HEK293T (cell line): ENCODE data around the gene ZNF80.

Source experiments
- CTCF ChIA-PET: fragments of 350-600 bp; formaldehyde crosslinking; extraction: SDS; loops from one replicate; lab custom pipeline; 2021; ENCODE audit warnings: antibody characterized with exemption, inconsistent platforms; lab: Yijun Ruan, JAX
- POLR2A ChIA-PET: fragments of 350-600 bp; formaldehyde crosslinking; extraction: SDS; loops from one replicate; lab custom pipeline; 2020; ENCODE audit warnings: antibody characterized with exemption, inconsistent platforms; lab: Yijun Ruan, JAX
- DNase-seq: peaks from one replicate; pipeline ENCODE4 v3.0.0; 2012; ENCODE audit warnings: mixed read lengths; ENCODE audit errors: extremely low spot score
- ARNT ChIP-seq: fragments of 450-650 bp; IDR thresholded peaks from 2 replicates; pipeline ENCODE4 v1.6.1; 2017; ENCODE audit warnings: mild to moderate bottlenecking
- BHLHE40 ChIP-seq: fragments of 450-650 bp; IDR thresholded peaks from 2 replicates; pipeline ENCODE4 v1.6.1; 2016; ENCODE audit warnings: mild to moderate bottlenecking, moderate library complexity, borderline replicate concordance
- CTBP1 ChIP-seq: fragments of 450-650 bp; IDR thresholded peaks from 2 replicates; pipeline ENCODE4 v1.6.1; 2016; ENCODE audit warnings: borderline replicate concordance
- ELF4 ChIP-seq: fragments of 450-650 bp; IDR thresholded peaks from 2 replicates; pipeline ENCODE4 v1.6.1; 2017; ENCODE audit warnings: antibody characterized with exemption
- FOXA1 ChIP-seq: fragments of 450-650 bp; IDR thresholded peaks from 2 replicates; pipeline ENCODE4 v1.6.1; 2016; ENCODE audit warnings: mild to moderate bottlenecking
- FOXK2 ChIP-seq: fragments of 450-650 bp; IDR thresholded peaks from 2 replicates; pipeline ENCODE4 v1.6.1; 2016; ENCODE audit warnings: mild to moderate bottlenecking
- FOXM1 ChIP-seq: fragments of 450-650 bp; IDR thresholded peaks from 2 replicates; pipeline ENCODE4 v1.6.1; 2017; ENCODE audit warnings: mild to moderate bottlenecking, borderline replicate concordance
- HDGF ChIP-seq: fragments of 450-650 bp; IDR thresholded peaks from 2 replicates; pipeline ENCODE4 v1.6.1; 2017; ENCODE audit warnings: antibody characterized with exemption, borderline replicate concordance
- L3MBTL2 ChIP-seq: fragments of 450-650 bp; conservative IDR thresholded peaks from 2 replicates; pipeline ENCODE4 v1.6.1; 2016; ENCODE audit warnings: mild to moderate bottlenecking
- LEF1 ChIP-seq: fragments of 450-650 bp; IDR thresholded peaks from 2 replicates; pipeline ENCODE4 v1.6.1; 2017; ENCODE audit warnings: mild to moderate bottlenecking, borderline replicate concordance
- NFRKB ChIP-seq: fragments of 450-650 bp; IDR thresholded peaks from 2 replicates; pipeline ENCODE4 v1.6.1; 2016; ENCODE audit warnings: mild to moderate bottlenecking, moderate library complexity
- SP1 ChIP-seq: fragments of 450-650 bp; IDR thresholded peaks from 2 replicates; pipeline ENCODE4 v1.6.1; 2017
- SUZ12 ChIP-seq: fragments of 450-650 bp; IDR thresholded peaks from 2 replicates; pipeline ENCODE4 v1.6.1; 2016; ENCODE audit warnings: mild to moderate bottlenecking
- TARDBP ChIP-seq: fragments of 450-650 bp; IDR thresholded peaks from 2 replicates; pipeline ENCODE4 v1.6.1; 2016
- ZNF384 ChIP-seq: fragments of 450-650 bp; IDR thresholded peaks from 2 replicates; pipeline ENCODE4 v1.6.1; 2016
- TF ChIP-seq, protein P1 (sequence below): fragments of 450-650 bp; IDR thresholded peaks from 2 replicates; pipeline ENCODE4 v1.6.1; 2016

Gene ZNF80

DNA sequence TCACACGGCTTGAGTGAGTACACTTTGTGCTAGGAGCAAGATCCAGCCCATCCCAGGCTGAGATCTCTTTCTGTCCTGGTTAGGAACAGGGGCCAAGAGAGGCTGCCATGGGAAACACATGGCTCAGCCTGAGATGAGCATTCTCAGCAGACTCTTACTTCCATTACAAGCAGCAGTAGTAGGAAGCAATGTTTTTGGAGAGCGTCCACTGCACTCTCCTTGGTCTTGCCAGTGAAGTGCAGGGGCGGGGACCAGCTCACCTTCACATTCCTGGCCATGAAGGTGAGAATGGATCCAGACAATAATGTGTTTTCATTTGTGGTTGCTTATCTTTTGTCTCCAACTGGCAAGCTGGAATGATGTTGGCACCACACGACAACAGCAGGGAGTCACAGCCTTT lies 24.7 kb downstream of the ZNF80 start:
- no peak for DNase-seq
- CTCF ChIA-PET = no interaction called here
- POLR2A ChIA-PET = no interaction called here
- TF ChIP-seq FOXK2 = no peak
- TF ChIP-seq ARNT = no peak
- TF ChIP-seq SP1 = no peak
- TF ChIP-seq, protein P1, sequence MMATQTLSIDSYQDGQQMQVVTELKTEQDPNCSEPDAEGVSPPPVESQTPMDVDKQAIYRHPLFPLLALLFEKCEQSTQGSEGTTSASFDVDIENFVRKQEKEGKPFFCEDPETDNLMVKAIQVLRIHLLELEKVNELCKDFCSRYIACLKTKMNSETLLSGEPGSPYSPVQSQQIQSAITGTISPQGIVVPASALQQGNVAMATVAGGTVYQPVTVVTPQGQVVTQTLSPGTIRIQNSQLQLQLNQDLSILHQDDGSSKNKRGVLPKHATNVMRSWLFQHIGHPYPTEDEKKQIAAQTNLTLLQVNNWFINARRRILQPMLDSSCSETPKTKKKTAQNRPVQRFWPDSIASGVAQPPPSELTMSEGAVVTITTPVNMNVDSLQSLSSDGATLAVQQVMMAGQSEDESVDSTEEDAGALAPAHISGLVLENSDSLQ = no peak
- no peak for TF ChIP-seq CTBP1
- TF ChIP-seq FOXM1 = no peak
- no peak for TF ChIP-seq HDGF
- no peak for TF ChIP-seq FOXA1
- TF ChIP-seq TARDBP = no peak
- no peak for TF ChIP-seq NFRKB
- no peak for TF ChIP-seq L3MBTL2
- TF ChIP-seq SUZ12 = no peak
- TF ChIP-seq ELF4 = no peak
- no peak for TF ChIP-seq ZNF384
- TF ChIP-seq LEF1 = no peak
- TF ChIP-seq BHLHE40 = no peak

DNA sequence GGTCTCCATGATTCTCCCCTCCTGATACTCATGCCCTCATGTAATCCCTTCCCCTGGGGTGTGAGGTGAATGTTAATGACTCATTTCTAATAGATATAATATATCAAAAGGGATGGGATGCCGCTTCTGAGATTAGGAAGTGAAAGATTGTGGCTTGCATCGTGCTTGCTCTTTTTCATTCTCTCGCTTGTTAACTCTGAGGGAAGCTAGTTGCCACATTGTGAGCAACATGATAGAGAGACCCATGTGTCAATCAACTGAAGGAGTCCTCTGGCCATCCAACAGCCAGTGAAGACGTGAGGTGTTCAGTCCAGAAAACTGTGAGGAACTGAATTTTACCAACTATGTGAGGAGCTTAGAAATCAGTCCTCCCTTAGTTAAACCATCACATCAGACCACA lies 29.6 kb downstream of the ZNF80 start:
- POLR2A ChIA-PET = no interaction called here
- DNase-seq = no peak
- CTCF ChIA-PET = no interaction called here
- TF ChIP-seq ZNF384 = no peak
- TF ChIP-seq, protein P1 = 0 out of 2 replicates have a peak, but pooled peaks have one; percentile 20

DNA sequence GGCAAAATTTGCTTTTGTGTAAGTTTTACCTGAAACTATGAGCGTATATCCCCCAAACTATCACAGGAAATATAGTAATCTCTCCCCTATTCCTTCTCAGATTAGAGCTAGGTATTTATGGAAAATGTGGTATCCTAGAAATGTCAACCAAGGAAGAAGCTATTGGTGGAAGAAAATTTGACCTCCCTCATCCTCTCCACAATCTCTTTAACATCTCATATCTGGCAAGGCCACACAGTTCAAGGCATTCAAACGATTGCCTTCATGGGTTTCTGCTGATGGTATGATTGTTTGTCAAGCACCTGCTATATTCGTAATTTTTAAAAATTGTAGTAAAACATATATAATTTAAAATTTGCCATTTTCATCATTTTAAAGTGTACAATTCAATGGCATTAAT lies 31.0 kb downstream of the ZNF80 start:
- DNase-seq = no peak
- CTCF ChIA-PET = no interaction called here
- POLR2A ChIA-PET = no interaction called here
- TF ChIP-seq LEF1 (no peak), TARDBP (no peak), FOXM1 (no peak), CTBP1 (no peak), SP1 (no peak), NFRKB (no peak), ELF4 (no peak)
- TF ChIP-seq, protein P1 = no peak

DNA sequence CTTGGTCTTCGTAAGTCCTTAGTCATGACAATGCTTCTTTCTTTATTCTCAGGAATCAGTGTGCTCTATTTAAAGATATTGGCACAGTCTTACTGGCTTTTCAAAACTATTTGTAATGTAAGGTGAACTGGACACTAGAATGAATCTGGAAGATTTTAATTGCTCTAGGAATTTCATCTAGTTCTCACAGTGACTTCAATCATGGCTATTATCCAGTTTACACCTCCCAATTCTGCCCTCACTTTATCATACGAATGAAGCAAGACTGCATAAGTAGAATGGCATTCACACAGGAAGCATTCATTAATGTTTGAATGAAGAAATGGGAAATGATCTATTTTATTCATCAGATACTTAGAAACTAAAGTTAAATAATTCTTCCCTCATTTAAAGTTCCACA lies 31.8 kb downstream of the ZNF80 start:
- ChIA-PET POLR2A (no interaction called here), CTCF (no interaction called here)
- TF ChIP-seq ELF4 = no peak
- no peak for TF ChIP-seq FOXA1
- DNase-seq = no peak

DNA sequence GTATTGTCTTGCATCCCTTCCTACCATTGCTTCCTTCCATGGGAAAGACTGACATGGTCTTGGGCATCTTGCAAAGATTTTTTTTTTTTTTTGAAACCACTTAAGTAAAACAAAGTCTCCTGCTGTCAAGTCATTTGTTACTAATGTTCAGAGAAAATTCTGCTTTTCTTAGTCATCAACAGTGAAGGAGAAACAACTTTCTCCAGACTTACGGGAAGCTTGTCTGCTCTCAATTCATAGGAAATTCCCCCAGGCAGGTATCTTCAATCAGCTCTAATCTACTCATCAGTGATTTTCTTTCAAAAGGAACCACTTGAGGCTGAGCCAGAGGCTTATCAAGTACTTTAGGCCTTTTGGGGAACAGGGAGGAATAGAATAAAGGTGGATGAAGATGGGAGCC lies 42.6 kb downstream of the ZNF80 start:
- no peak for TF ChIP-seq ELF4
- no peak for TF ChIP-seq LEF1
- no peak for TF ChIP-seq BHLHE40
- TF ChIP-seq FOXA1 = no peak
- POLR2A ChIA-PET = no interaction called here
- no peak for DNase-seq
- CTCF ChIA-PET = no interaction called here

DNA sequence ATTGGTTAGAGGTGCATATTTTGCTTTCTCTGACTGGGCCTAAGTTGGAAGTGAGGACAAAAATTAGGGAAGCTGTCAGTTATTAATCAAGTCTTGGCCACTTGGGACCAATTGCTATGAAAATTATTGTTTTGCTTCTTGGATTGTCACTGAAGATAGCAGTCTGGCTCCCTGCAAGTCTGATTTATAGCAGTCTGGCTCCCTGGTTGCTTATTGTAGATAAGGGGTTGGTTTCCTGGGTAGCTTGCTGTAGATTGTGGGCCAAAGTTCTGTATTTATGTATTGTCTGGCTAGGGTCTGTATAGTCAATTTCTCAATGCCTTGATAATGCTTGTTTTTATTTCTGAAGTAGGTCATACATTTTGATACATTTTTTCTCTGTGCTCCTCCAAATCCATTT lies 45.2 kb downstream of the ZNF80 start:
- POLR2A ChIA-PET = no interaction called here
- CTCF ChIA-PET = no interaction called here
- DNase-seq = no peak
- TF ChIP-seq SUZ12 = no peak
- TF ChIP-seq HDGF = no peak
- no peak for TF ChIP-seq CTBP1
- TF ChIP-seq TARDBP = no peak
- TF ChIP-seq BHLHE40 = no peak
- no peak for TF ChIP-seq SP1
- no peak for TF ChIP-seq LEF1
- no peak for TF ChIP-seq NFRKB
- no peak for TF ChIP-seq ELF4
- TF ChIP-seq FOXM1 = no peak
- TF ChIP-seq ARNT = no peak
- TF ChIP-seq FOXK2 = no peak

DNA sequence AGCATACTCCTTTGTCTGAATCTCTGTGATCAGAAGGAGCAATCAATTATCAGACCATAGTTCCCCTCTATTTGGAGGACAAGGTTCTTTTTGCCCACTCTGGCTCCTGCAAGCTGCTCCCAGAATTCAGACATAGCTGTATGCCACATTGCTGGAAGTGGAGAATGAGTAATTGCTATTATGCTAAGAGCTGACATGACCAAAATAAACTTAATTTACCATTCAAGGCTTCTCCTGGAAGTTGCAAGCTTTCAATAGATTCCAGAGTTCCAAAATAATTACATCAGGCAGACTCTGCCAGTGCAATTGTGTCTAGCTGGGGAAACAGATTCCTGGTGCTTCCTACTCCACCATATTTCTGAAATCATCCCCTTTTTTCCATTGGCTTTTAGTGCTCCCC lies 50.9 kb downstream of the ZNF80 start:
- POLR2A ChIA-PET = no interaction called here
- CTCF ChIA-PET = no interaction called here

More for the DNA sequence above, 50.9 kb downstream of the ZNF80 start:
- no peak for DNase-seq
- no peak for TF ChIP-seq FOXK2
- TF ChIP-seq NFRKB = no peak
- TF ChIP-seq ELF4 = no peak
- TF ChIP-seq L3MBTL2 = no peak
- TF ChIP-seq SUZ12 = no peak
- TF ChIP-seq, protein P1 = no peak
